CD4-positive, alpha-beta memory T cell (primary cell): Measurements from ENCODE around the gene SOHLH1. TPM values are rescaled to one million over a fixed set of nuclear protein-coding genes. Genes with fewer than 3 reads are reported as not detected.
A peak's percentile ranks its signal among the peaks of the same experiment; 100 is the strongest.

ENCODE experiments used
- CTCF ChIA-PET: fragments of 350-600 bp; sonication (Branson Sonifier 250); formaldehyde crosslinking; loops from one replicate; lab custom pipeline; 2021; ENCODE audit warnings: inconsistent platforms; ENCODE audit not compliant: partially characterized antibody; lab: Charles Lee
- POLR2A ChIA-PET: fragments of 350-600 bp; sonication (Branson Sonifier 250); formaldehyde crosslinking; loops from one replicate; lab custom pipeline; 2021; ENCODE audit not compliant: partially characterized antibody; lab: Charles Lee
- DNase-seq, 5 donors: peaks; one replicate each; pipeline versions ENCODE4 v3.0.0 to v3.0.0-alpha.2; 2020 to 2022; ENCODE audit warnings: mixed read lengths in 1 of 5
- H3K27ac ChIP-seq: one replicate; pipeline ENCODE4 v1.7.0; 2013; ENCODE audit warnings: low read depth, low read length
- H3K27me3 ChIP-seq: 2 replicates; pipeline ENCODE4 v1.7.0; 2013; ENCODE audit warnings: mild to moderate bottlenecking, low read length, moderate library complexity; ENCODE audit not compliant: insufficient read depth
- H3K36me3 ChIP-seq: 2 replicates; pipeline ENCODE4 v1.7.0; 2013; ENCODE audit warnings: mild to moderate bottlenecking, low read length, moderate library complexity; ENCODE audit not compliant: insufficient read depth
- H3K4me1 ChIP-seq: 2 replicates; pipeline ENCODE4 v1.7.0; 2013; ENCODE audit warnings: mild to moderate bottlenecking, low read length, moderate library complexity; ENCODE audit not compliant: insufficient read depth
- H3K4me3 ChIP-seq, 2 donors: one replicate each; pipeline ENCODE4 v1.7.0; 2013; ENCODE audit warnings: low read length in 2 of 2, mild to moderate bottlenecking in 1 of 2
- H3K9me3 ChIP-seq, 2 donors: one replicate each; pipeline ENCODE4 v1.7.0; 2013; ENCODE audit warnings: low read length in 2 of 2, control low read depth in 1 of 2; ENCODE audit not compliant: control insufficient read depth in 1 of 2
- H3K27ac Mint-ChIP-seq, 7 donors: one replicate each; pipeline ENCODE4 v1.8.0; 2020 to 2021; ENCODE audit warnings: mixed read lengths in 7 of 7, mild to moderate bottlenecking in 6 of 7, inconsistent platforms in 3 of 7, moderate library complexity in 3 of 7
- H3K27me3 Mint-ChIP-seq, 2 donors: one replicate each; pipeline ENCODE4 v1.8.0; 2020 to 2021; ENCODE audit warnings: mixed read lengths in 2 of 2
- H3K36me3 Mint-ChIP-seq, 2 donors: one replicate each; pipeline ENCODE4 v1.8.0; 2020 to 2021; ENCODE audit warnings: mixed read lengths in 2 of 2, inconsistent platforms in 1 of 2, mild to moderate bottlenecking in 1 of 2
- H3K4me1 Mint-ChIP-seq, 4 donors: one replicate each; pipeline ENCODE4 v1.8.0; 2020 to 2021; ENCODE audit warnings: mixed read lengths in 4 of 4, mild to moderate bottlenecking in 1 of 4
- H3K4me3 Mint-ChIP-seq, 8 donors: one replicate each; pipeline ENCODE4 v1.8.0; 2020 to 2021; ENCODE audit warnings: mixed read lengths in 8 of 8, mild to moderate bottlenecking in 7 of 8, moderate library complexity in 6 of 8, inconsistent platforms in 3 of 8
- H3K9me3 Mint-ChIP-seq, 8 donors: one replicate each; pipeline ENCODE4 v1.8.0; 2020 to 2021; ENCODE audit warnings: mixed read lengths in 8 of 8, mild to moderate bottlenecking in 5 of 8, inconsistent platforms in 3 of 8, moderate library complexity in 1 of 8
- intact Hi-C: fragments of 100-400 bp; cut with micrococcal nuclease; formaldehyde crosslinking; loops from one replicate; pipeline ENCODE4 v1.15.1; 2023
- polyA plus RNA-seq, 2 donors: library from polyadenylated mRNA; unstranded; fragments of 300-500 nt; fragmentation: Illumina TruSeq; gene quantifications; one replicate each; pipeline ENCODE4 v1.2.3, GENCODE V29; 2021
- total RNA-seq, 2 experiments: library from RNA; stranded (reverse); gene quantifications; one replicate each; pipeline ENCODE4 v1.2.3, GENCODE V29; 2021

Gene SOHLH1
- total RNA-seq (not detected), polyA plus RNA-seq (not detected)

DNA sequence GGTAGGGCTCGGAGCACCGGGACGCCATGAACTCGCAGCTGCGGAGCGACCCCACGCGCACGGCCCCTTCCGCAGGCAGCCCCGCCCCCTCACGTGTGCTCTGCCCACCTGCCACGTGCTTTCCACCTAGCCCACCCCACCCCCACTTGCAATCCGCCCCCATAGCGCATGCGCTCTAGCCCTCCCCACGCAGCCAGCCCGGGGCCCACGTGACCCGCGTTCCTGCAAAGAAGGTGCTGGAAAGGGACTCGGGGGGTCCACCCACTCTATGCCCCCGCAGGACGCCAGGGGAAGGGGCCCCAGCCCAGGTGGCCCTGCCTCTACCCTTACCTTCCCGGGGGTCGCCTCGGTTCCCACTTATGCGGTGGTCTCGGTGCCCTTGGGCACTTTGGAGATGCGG lies at the start of gene SOHLH1:
Gene SOHLH1, minus strand, starts transcription at position 42 of the 400 bp plus-strand sequence. Its CDS starts 14 bp downstream, at position 28.
- Histone ChIP-seq H3K27me3 (no peaks in the 10 kb centered on the region), H3K4me1 (peaks cover 4% of the 10 kb centered on the region), H3K36me3 (no peaks in the 10 kb centered on the region), H3K27ac (no peak within 1 kb of the TSS), H3K9me3 (no peaks in the 10 kb centered on the region), H3K4me3 (no peak within 1 kb of the TSS)
- H3K4me3 Mint-ChIP-seq = no peak within 1 kb of the TSS
- POLR2A ChIA-PET = no interaction called here
- DNase-seq = no peak
- H3K27ac Mint-ChIP-seq = peak within 1 kb of the TSS in 1 of 7 donors; percentile 47
- no peaks in the 10 kb centered on the region for H3K4me1 Mint-ChIP-seq
- CTCF ChIA-PET = no interaction called here
- intact Hi-C loops = no loop called here
- H3K9me3 Mint-ChIP-seq = no peaks in the 10 kb centered on the region
- H3K36me3 Mint-ChIP-seq = no peaks in the 10 kb centered on the region
- H3K27me3 Mint-ChIP-seq = peaks cover 0 to 1% of the 10 kb centered on the region in 2 donors

DNA sequence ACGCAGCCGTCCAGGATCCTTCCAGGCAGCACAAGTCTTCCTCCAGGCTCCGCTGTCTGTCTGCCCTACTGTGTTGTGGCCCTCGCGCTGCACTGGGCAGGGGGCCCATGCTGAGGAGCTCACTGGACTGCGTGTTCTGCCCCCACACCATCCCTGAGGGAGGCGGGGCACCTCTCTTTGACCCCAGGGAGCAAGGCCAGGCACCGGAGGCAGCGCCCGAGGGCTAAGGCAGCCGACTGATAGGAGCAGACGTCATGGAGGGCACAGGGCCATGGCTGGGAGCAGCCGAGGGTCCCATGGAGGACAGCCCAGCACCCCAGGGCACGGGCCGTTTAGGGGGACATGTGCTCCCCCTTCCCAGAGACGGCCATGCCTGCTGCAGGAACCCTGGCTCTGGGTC lies 49.4 kb upstream of the SOHLH1 start:
- H3K27ac ChIP-seq = no peak overlapping the region
- no peaks in the 10 kb centered on the region for H3K36me3 ChIP-seq
- intact Hi-C loops = no loop called here
- no peaks in the 10 kb centered on the region for H3K4me1 ChIP-seq
- DNase-seq = no peak
- ChIA-PET CTCF (no interaction called here), POLR2A (no interaction called here)
- no peak overlapping the region for H3K4me3 ChIP-seq
- no peaks in the 10 kb centered on the region for H3K9me3 ChIP-seq
- no peak overlapping the region for H3K4me3 Mint-ChIP-seq
- peaks cover 2 to 4% of the 10 kb centered on the region in 2 donors for H3K27me3 Mint-ChIP-seq
- no peaks in the 10 kb centered on the region for H3K4me1 Mint-ChIP-seq
- no peaks in the 10 kb centered on the region for H3K27me3 ChIP-seq
- H3K9me3 Mint-ChIP-seq = peaks cover 0 to 2% (median 0%) of the 10 kb centered on the region in 8 donors
- H3K36me3 Mint-ChIP-seq = no peaks in the 10 kb centered on the region
- no peak overlapping the region for H3K27ac Mint-ChIP-seq

GRCh38 chr9:135747311-135747710 lies 48.0 kb upstream of the SOHLH1 start:
- Mint-ChIP-seq H3K4me3 (no peak overlapping the region), H3K4me1 (peaks cover 0 to 1% (median 0%) of the 10 kb centered on the region in 4 donors), H3K27ac (no peak overlapping the region), H3K27me3 (peaks cover 0 to 2% of the 10 kb centered on the region in 2 donors), H3K36me3 (no peaks in the 10 kb centered on the region), H3K9me3 (no peaks in the 10 kb centered on the region)
- H3K9me3 ChIP-seq = no peaks in the 10 kb centered on the region
- no peaks in the 10 kb centered on the region for H3K27me3 ChIP-seq
- H3K36me3 ChIP-seq = no peaks in the 10 kb centered on the region
- H3K4me1 ChIP-seq = no peaks in the 10 kb centered on the region
- CTCF ChIA-PET = no interaction called here
- POLR2A ChIA-PET = no interaction called here
- H3K4me3 ChIP-seq = no peak overlapping the region
- no peak for DNase-seq
- no peak overlapping the region for H3K27ac ChIP-seq
- intact Hi-C loops = no loop called here

GRCh38 chr9:135746565-135746964 lies 47.3 kb upstream of the SOHLH1 start:
- Histone ChIP-seq H3K36me3 (no peaks in the 10 kb centered on the region), H3K27me3 (no peaks in the 10 kb centered on the region), H3K4me3 (no peak overlapping the region), H3K27ac (no peak overlapping the region), H3K4me1 (no peaks in the 10 kb centered on the region), H3K9me3 (no peaks in the 10 kb centered on the region)
- Mint-ChIP-seq H3K27me3 (peaks cover 0 to 2% of the 10 kb centered on the region in 2 donors), H3K4me1 (peaks cover 0 to 1% (median 0%) of the 10 kb centered on the region in 4 donors), H3K4me3 (no peak overlapping the region), H3K27ac (no peak overlapping the region), H3K9me3 (no peaks in the 10 kb centered on the region), H3K36me3 (no peaks in the 10 kb centered on the region)
- DNase-seq = no peak
- intact Hi-C loops = no loop called here
- POLR2A ChIA-PET = no interaction called here
- CTCF ChIA-PET = no interaction called here

DNA sequence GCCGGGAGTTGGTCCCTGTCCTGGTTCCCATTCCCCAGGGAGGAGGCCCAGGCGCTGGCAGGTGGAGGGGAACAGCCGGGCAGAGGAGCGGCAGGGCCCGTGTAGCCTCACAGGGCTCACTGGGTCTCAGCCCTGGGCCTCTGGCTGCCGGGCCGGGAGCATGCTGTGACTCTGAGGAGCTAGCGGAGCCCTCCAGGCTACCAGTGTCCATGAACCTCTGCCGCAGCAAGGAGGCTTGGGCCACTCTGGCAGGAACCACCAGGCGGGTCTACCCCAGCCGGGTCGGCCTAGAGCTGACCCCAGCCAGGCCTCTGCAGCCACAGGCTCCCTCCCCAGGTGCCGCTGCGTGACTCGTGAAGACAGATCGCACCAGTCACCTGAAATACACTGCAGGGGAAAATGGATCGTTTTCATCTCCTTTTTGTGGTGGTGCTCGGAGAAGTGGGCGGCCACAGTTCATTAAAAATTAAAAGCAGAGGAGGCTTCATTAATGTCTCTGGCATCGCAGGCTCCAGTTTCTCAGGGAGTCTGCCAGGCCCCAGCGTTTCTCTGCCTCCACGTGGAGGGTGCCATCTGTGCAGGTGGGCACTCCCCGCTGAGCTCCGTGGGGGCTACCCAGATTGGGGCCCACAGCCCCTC lies 46.5 kb upstream of the SOHLH1 start:
- peaks cover 0 to 1% (median 0%) of the 10 kb centered on the region in 4 donors for H3K4me1 Mint-ChIP-seq
- ChIA-PET CTCF (no interaction called here), POLR2A (no interaction called here)
- Histone ChIP-seq H3K4me1 (no peaks in the 10 kb centered on the region), H3K9me3 (no peaks in the 10 kb centered on the region), H3K27me3 (no peaks in the 10 kb centered on the region), H3K4me3 (no peak overlapping the region), H3K36me3 (no peaks in the 10 kb centered on the region), H3K27ac (no peak overlapping the region)
- no peak for DNase-seq
- H3K9me3 Mint-ChIP-seq = no peaks in the 10 kb centered on the region
- no peak overlapping the region for H3K4me3 Mint-ChIP-seq
- H3K27me3 Mint-ChIP-seq = peaks cover 0 to 2% of the 10 kb centered on the region in 2 donors
- no peaks in the 10 kb centered on the region for H3K36me3 Mint-ChIP-seq
- intact Hi-C loops = no loop called here
- no peak overlapping the region for H3K27ac Mint-ChIP-seq

DNA sequence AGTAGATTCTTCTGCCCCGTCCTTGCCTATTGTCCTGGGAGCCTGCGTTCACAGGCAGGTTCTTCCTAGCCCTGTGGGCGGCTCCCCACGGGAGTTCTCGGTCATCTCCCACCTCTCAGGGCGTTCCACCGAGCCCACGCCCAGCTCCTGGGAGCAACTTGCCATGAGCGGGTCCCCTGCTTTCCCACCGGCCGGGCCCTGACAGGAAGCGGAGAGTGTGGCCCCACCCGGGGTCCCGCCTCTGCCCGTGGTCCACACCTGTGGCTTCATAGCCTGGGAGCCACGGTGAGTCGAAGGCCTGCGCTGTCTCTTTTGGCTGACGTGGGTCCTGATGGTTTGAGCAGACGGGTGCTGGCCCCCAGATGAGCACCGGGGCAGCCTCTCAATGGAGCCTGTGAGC lies 45.9 kb upstream of the SOHLH1 start:
- Histone ChIP-seq H3K27me3 (no peaks in the 10 kb centered on the region), H3K4me3 (no peak overlapping the region), H3K9me3 (no peaks in the 10 kb centered on the region), H3K27ac (no peak overlapping the region), H3K36me3 (no peaks in the 10 kb centered on the region), H3K4me1 (no peaks in the 10 kb centered on the region)
- POLR2A ChIA-PET = no interaction called here
- H3K9me3 Mint-ChIP-seq = no peaks in the 10 kb centered on the region
- DNase-seq = no peak
- peaks cover 0 to 1% (median 0%) of the 10 kb centered on the region in 4 donors for H3K4me1 Mint-ChIP-seq
- H3K4me3 Mint-ChIP-seq = no peak overlapping the region
- no peaks in the 10 kb centered on the region for H3K36me3 Mint-ChIP-seq
- H3K27me3 Mint-ChIP-seq = peaks cover 0 to 2% of the 10 kb centered on the region in 2 donors
- CTCF ChIA-PET = no interaction called here
- intact Hi-C loops = no loop called here
- H3K27ac Mint-ChIP-seq = no peak overlapping the region

GRCh38 chr9:135744333-135745070 lies 45.2 kb upstream of the SOHLH1 start:
- H3K27me3 ChIP-seq = no peaks in the 10 kb centered on the region
- ChIA-PET CTCF (no interaction called here), POLR2A (no interaction called here)
- intact Hi-C loops = no loop called here
- H3K9me3 ChIP-seq = no peaks in the 10 kb centered on the region
- H3K36me3 Mint-ChIP-seq = no peaks in the 10 kb centered on the region
- H3K4me1 Mint-ChIP-seq = peaks cover 0 to 1% (median 0%) of the 10 kb centered on the region in 4 donors
- H3K36me3 ChIP-seq = no peaks in the 10 kb centered on the region
- no peaks in the 10 kb centered on the region for H3K9me3 Mint-ChIP-seq
- H3K27ac Mint-ChIP-seq = no peak overlapping the region
- H3K4me1 ChIP-seq = no peaks in the 10 kb centered on the region
- no peak for DNase-seq
- no peak overlapping the region for H3K4me3 Mint-ChIP-seq
- no peak overlapping the region for H3K27ac ChIP-seq
- no peak overlapping the region for H3K4me3 ChIP-seq
- peaks cover 2 to 3% of the 10 kb centered on the region in 2 donors for H3K27me3 Mint-ChIP-seq
